GM21825 (cell line): ENCODE results near the gene CSTF1.
A peak's percentile ranks its signal among the peaks of the same experiment; 100 is the strongest.

Experiments
- ATAC-seq: cut with Tn5 transposase; IDR thresholded peaks from one replicate; pipeline ENCODE4 v1.9.1; 2021; ENCODE audit warnings: mild to moderate bottlenecking, moderate library complexity; ENCODE audit not compliant: unreplicated experiment

CSTF1 gene

DNA sequence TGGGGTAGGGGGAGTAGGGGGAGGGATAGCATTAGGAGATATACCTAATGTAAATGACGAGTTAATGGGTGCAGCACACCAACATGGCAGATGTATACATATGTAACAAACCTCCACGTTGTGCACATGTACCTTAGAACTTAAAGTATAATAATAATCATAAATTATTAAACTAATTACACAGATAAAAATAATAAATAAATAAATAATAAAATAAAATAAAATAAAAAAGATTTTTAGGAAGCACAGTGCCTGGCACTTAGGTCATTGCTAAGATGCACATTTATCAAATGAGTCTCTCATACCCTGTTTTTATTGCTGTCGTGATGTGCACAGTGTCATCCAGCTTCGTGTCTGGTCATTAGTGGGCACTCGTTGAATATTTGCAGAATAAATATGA, 57.0 kb downstream of the CSTF1 start:
- no peak for ATAC-seq

DNA sequence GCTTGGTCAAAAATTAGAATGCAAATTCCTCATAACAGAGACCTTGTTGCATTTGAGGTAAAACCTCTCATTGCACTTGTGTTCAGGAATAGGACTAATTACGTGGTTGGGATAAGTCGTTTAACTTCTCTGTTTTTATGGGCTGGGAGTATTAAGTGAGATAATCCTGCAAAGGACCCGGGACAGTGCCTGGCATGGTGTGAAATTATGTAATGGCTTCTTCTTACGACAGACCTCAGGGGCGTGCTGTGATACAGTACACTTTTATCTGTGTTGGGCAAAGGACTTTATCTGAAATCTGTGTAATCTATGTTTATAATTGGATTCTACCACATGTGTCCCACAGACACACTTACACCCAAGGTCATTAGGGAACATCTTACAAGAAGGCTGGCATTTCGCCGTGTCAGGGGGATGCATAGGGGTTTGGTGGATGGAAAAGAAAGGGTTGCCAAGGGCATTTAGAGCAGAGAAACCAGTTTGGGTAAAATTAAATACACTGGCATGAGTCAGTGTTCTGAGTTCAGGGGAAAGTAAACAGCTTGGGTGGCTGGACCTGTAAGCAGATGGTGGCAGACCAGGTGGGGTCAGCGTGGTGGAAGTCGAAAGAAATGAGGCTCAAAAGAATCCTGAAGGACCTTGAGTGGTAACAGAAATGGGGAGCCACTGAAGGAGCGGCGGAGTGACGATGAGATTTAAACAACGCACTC, 58.8 kb downstream of the CSTF1 start:
- no peak for ATAC-seq

DNA sequence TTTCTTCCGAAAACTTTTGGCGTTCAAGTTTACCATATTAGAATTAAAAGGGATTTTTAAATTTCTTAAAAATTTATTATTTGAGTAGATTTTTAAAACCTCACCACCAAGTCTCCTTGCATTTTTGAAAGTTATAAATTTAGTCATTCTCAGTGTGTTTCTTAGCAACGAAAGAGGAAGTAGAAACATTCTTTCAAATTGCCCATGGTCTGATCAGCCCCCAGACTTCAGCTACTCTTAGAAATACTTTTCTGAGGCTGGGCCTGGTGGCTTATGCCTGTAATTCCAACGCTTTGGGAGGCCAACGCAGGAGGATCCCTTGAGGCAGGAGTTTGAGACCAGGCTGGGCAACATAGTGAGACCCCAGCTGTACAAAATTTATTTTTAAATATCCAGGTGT, 60.9 kb downstream of the CSTF1 start:
- ATAC-seq: peak; percentile 53

DNA sequence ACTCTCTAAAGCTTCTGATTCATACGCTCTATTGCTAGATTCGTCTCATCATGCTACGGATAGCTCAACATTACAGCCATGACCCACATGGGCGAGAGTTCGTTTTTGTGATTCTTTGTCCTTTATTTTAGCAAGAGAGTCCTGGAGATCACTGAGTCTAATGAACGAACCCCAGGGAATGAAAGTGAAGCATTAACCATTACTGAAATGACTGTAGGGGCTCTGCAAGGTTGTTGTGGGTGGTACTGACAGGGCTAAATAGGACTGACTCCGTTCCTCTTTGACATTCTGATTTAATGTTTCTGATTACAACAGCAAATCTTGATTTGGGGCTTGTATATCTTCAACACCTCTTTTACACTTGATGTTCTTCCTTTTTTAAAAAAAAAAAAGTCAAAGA, 62.3 kb downstream of the CSTF1 start:
- peak; percentile 81 for ATAC-seq
